Measurements from ENCODE around the gene RPS6KB2. TPM values are rescaled to one million over a fixed set of nuclear protein-coding genes. Genes with fewer than 3 reads are reported as not detected.
A peak's percentile ranks its signal among the peaks of the same experiment; 100 is the strongest.

RPS6KB2 gene
- total and polyA plus RNA-seq, 2 donors (not counting 1 experiment from before 2014, with no cell fraction given) = 81.8 to 131 TPM

- DNase-seq = peak; percentile 83
- Histone ChIP-seq H3K4me3 (ENCODE audit: control extremely low read depth in 1 of 5, extremely low read depth in 1 of 5, insufficient read depth in 1 of 5, low read depth in 2 of 5, low read length in 4 of 5) (peak overlapping the region in 4 of 5 experiments; percentile 56 to 99 (median 68)), H3K4me1 (ENCODE audit: control insufficient read depth in 2 of 2, insufficient read depth in 2 of 2, low read length in 2 of 2) (peaks cover 38 to 58% of the 10 kb centered on the region in 2 donors), H3K4me2 (replicated peaks; ENCODE audit: low read depth, low read length, poor library complexity, severe bottlenecking) (peak overlapping the region; percentile 89), H2AFZ (ENCODE audit: insufficient read depth, low read depth, low read length, poor library complexity, severe bottlenecking) (peak overlapping the region; percentile 18), H3K27me3 (replicated peaks in 1 of 4; ENCODE audit: control extremely low read depth in 1 of 4, control insufficient read depth in 3 of 4, insufficient read depth in 4 of 4, low read length in 3 of 4) (no peaks in the 10 kb centered on the region), H3K9ac (ENCODE audit: low read length) (peak overlapping the region; percentile 71), H3K36me3 (replicated peaks in 1 of 2; ENCODE audit: control extremely low read depth in 1 of 2, control insufficient read depth in 1 of 2, extremely low read depth in 1 of 2, insufficient read depth in 2 of 2, low read length in 1 of 2) (peaks cover 0 to 34% of the 10 kb centered on the region in 2 experiments), H4K20me1 (ENCODE audit: control insufficient read depth, insufficient read depth, low read length, poor library complexity, severe bottlenecking) (peaks cover 53% of the 10 kb centered on the region), H3K27ac (ENCODE audit: low read length in 2 of 2) (peak overlapping the region; percentile 42 to 75), H3K9me3 (ENCODE audit: control extremely low read depth in 1 of 3, control insufficient read depth in 2 of 3, insufficient read depth in 1 of 3, low read length in 2 of 3) (no peaks in the 10 kb centered on the region), H3K79me2 (ENCODE audit: control insufficient read depth, insufficient read depth, low read length) (peaks cover 59% of the 10 kb centered on the region)
- intact Hi-C loops (cut with micrococcal nuclease) = no loop called here
- TF ChIP-seq CTCF (IDR thresholded peaks at IDR 0.05) (no peak), EZH2 (IDR thresholded peaks at IDR 0.05; ENCODE audit: borderline replicate concordance, insufficient read depth, low read depth, low read length, poor library complexity, severe bottlenecking) (no peak)
- Mint-ChIP-seq H3K9me3 (ENCODE audit: insufficient read depth) (no peaks in the 10 kb centered on the region), H3K4me1 (peaks cover 58% of the 10 kb centered on the region), H3K27ac (peak overlapping the region; percentile 100), H3K4me3 (peak overlapping the region; percentile 99), H3K27me3 (no peaks in the 10 kb centered on the region)
- ATAC-seq (ENCODE audit: low read depth) = peak; percentile 23
- WGBS (ENCODE audit: insufficient coverage) = 2% methylated on average over 10 of the region's 11 CpGs
- CTCF ChIA-PET = interaction anchor here (0.9 to 4.0 kb wide), 6 partner anchors 21 to 128 kb away, joined by 3 to 19 read pairs (median 6); partner anchors contain the start of genes PITPNM1, PPP1CA, PTPRCAP and RAD9A
- POLR2A ChIA-PET = interaction anchor here (0.6 to 4.9 kb wide), 10 partner anchors 20 to 132 kb away, joined by 3 to 53 read pairs (median 4); partner anchors contain the start of genes PPP1CA, PTPRCAP, RAD9A and TBC1D10C
These were observed 56.6 kb downstream of the RPS6KB2 start for GRCh38 chr11:67484847-67485311.

Small RNAs within 50 kb of the gene (small RNA-seq; reads per million reads assigned to genes)
- gene RNU6-1238P (ENCODE audit: insufficient read length, low read depth, low replicate concordance) = not detected

Other genes with a start within 250 kb of the RPS6KB2 start
- gene GRK2, start 162.0 kb upstream of the RPS6KB2 start, total RNA-seq = 281 and 294 TPM in 2 replicates
- 534 and 639 TPM in 2 replicates for gene GRK2, start 162.0 kb upstream of the RPS6KB2 start, polyA plus RNA-seq
- 189 and 197 TPM in 2 replicates for gene ANKRD13D, start 139.2 kb upstream of the RPS6KB2 start, total RNA-seq
- 217 and 252 TPM in 2 replicates for gene ANKRD13D, start 139.2 kb upstream of the RPS6KB2 start, polyA plus RNA-seq
- 7.2 and 8.5 TPM in 2 replicates for gene SSH3, start 125.0 kb upstream of the RPS6KB2 start, total RNA-seq
- 4.0 and 4.3 TPM in 2 replicates for gene SSH3, start 125.0 kb upstream of the RPS6KB2 start, polyA plus RNA-seq
- gene POLD4, start 74.9 kb upstream of the RPS6KB2 start, total RNA-seq = 190 and 210 TPM in 2 replicates
- gene POLD4, start 74.9 kb upstream of the RPS6KB2 start, polyA plus RNA-seq = 473 and 559 TPM in 2 replicates
- 44.6 and 46.6 TPM in 2 replicates for gene CLCF1, start 54.9 kb upstream of the RPS6KB2 start, total RNA-seq
- 27.8 and 29.1 TPM in 2 replicates for gene CLCF1, start 54.9 kb upstream of the RPS6KB2 start, polyA plus RNA-seq
- 48.3 and 50.6 TPM in 2 replicates for gene RAD9A, start 36.5 kb upstream of the RPS6KB2 start, total RNA-seq
- gene RAD9A, start 36.5 kb upstream of the RPS6KB2 start, polyA plus RNA-seq = 55.3 and 76.8 TPM in 2 replicates
- gene PPP1CA, start 26.6 kb upstream of the RPS6KB2 start, total RNA-seq = 248 and 251 TPM in 2 replicates
- 121 and 218 TPM in 2 replicates for gene PPP1CA, start 26.6 kb upstream of the RPS6KB2 start, polyA plus RNA-seq
- gene TBC1D10C, start 24.4 kb upstream of the RPS6KB2 start, total RNA-seq = 317 and 339 TPM in 2 replicates
- 403 and 458 TPM in 2 replicates for gene TBC1D10C, start 24.4 kb upstream of the RPS6KB2 start, polyA plus RNA-seq
- gene CARNS1, start 12.8 kb upstream of the RPS6KB2 start, total RNA-seq = 24.1 and 25.9 TPM in 2 replicates
- 41.1 and 52.1 TPM in 2 replicates for gene CARNS1, start 12.8 kb upstream of the RPS6KB2 start, polyA plus RNA-seq
- gene PTPRCAP, start 9.2 kb downstream of the RPS6KB2 start, total RNA-seq = 262 and 266 TPM in 2 replicates
- 353 and 565 TPM in 2 replicates for gene PTPRCAP, start 9.2 kb downstream of the RPS6KB2 start, polyA plus RNA-seq
- gene CORO1B, start 15.0 kb downstream of the RPS6KB2 start, total RNA-seq = 43.5 and 46.0 TPM in 2 replicates
- 12.3 and 24.6 TPM in 2 replicates for gene CORO1B, start 15.0 kb downstream of the RPS6KB2 start, polyA plus RNA-seq
- gene GPR152, start 24.2 kb downstream of the RPS6KB2 start, total RNA-seq = not detected in 2 replicates
- gene GPR152, start 24.2 kb downstream of the RPS6KB2 start, polyA plus RNA-seq = 0.24 TPM in 1 of 2 replicates, not detected in the other
- 5.2 and 7.5 TPM in 2 replicates for gene CABP4, start 26.9 kb downstream of the RPS6KB2 start, total RNA-seq
- 3.2 and 6.0 TPM in 2 replicates for gene CABP4, start 26.9 kb downstream of the RPS6KB2 start, polyA plus RNA-seq
- 154 and 167 TPM in 2 replicates for gene TMEM134, start 40.8 kb downstream of the RPS6KB2 start, total RNA-seq
- 197 and 261 TPM in 2 replicates for gene TMEM134, start 40.8 kb downstream of the RPS6KB2 start, polyA plus RNA-seq
- gene AIP, start 54.5 kb downstream of the RPS6KB2 start, total RNA-seq = 120 and 127 TPM in 2 replicates
- 176 and 205 TPM in 2 replicates for gene AIP, start 54.5 kb downstream of the RPS6KB2 start, polyA plus RNA-seq
- gene PITPNM1, start 76.9 kb downstream of the RPS6KB2 start, total RNA-seq = 152 and 155 TPM in 2 replicates
- gene PITPNM1, start 76.9 kb downstream of the RPS6KB2 start, polyA plus RNA-seq = 136 and 166 TPM in 2 replicates
- gene CDK2AP2, start 79.7 kb downstream of the RPS6KB2 start, total RNA-seq = 50.3 and 62.7 TPM in 2 replicates
- 109 and 112 TPM in 2 replicates for gene CDK2AP2, start 79.7 kb downstream of the RPS6KB2 start, polyA plus RNA-seq
- gene CABP2, start 95.0 kb downstream of the RPS6KB2 start, total RNA-seq = not detected in 2 replicates
- not detected in 2 replicates for gene CABP2, start 95.0 kb downstream of the RPS6KB2 start, polyA plus RNA-seq
- gene GSTP1, start 155.3 kb downstream of the RPS6KB2 start, total RNA-seq = 296 and 313 TPM in 2 replicates
- gene GSTP1, start 155.3 kb downstream of the RPS6KB2 start, polyA plus RNA-seq = 178 and 200 TPM in 2 replicates
- gene NDUFV1, start 178.4 kb downstream of the RPS6KB2 start, total RNA-seq = 232 and 238 TPM in 2 replicates
- 315 and 428 TPM in 2 replicates for gene NDUFV1, start 178.4 kb downstream of the RPS6KB2 start, polyA plus RNA-seq
- gene NUDT8, start 201.4 kb downstream of the RPS6KB2 start, total RNA-seq = 6.3 and 6.9 TPM in 2 replicates
- 7.1 and 8.4 TPM in 2 replicates for gene NUDT8, start 201.4 kb downstream of the RPS6KB2 start, polyA plus RNA-seq
- not detected in 2 replicates for gene TBX10, start 211.3 kb downstream of the RPS6KB2 start, total RNA-seq
- gene TBX10, start 211.3 kb downstream of the RPS6KB2 start, polyA plus RNA-seq = not detected in 2 replicates
- gene ACY3, start 222.2 kb downstream of the RPS6KB2 start, total RNA-seq = 0.24 TPM in 1 of 2 replicates, not detected in the other
- gene ACY3, start 222.2 kb downstream of the RPS6KB2 start, polyA plus RNA-seq = 1.3 and 2.7 TPM in 2 replicates
- not detected in 2 replicates for gene ALDH3B2, start 246.1 kb downstream of the RPS6KB2 start, total RNA-seq
- gene ALDH3B2, start 246.1 kb downstream of the RPS6KB2 start, polyA plus RNA-seq = 0.09 TPM in 1 of 2 replicates, not detected in the other